GM18519 (cell line): ENCODE data around the gene ANKRD6.

Experiments
- ATAC-seq: cut with Tn5 transposase; IDR thresholded peaks from one replicate; pipeline ENCODE4 v1.9.1; 2021; ENCODE audit warnings: mild to moderate bottlenecking, moderate library complexity; ENCODE audit not compliant: unreplicated experiment, low FRiP score

ANKRD6 gene

GRCh38 chr6:89506716-89507617 lies 74.0 kb downstream of the ANKRD6 start:
- no peak for ATAC-seq

- no peak for ATAC-seq
Observed at GRCh38 chr6:89508755-89509563, 76.0 kb downstream of the ANKRD6 start.

GRCh38 chr6:89509777-89510281 lies 76.9 kb downstream of the ANKRD6 start:
- no peak for ATAC-seq

- no peak for ATAC-seq
Observed at GRCh38 chr6:89510393-89510792, 77.4 kb downstream of the ANKRD6 start.

- ATAC-seq: no peak
Observed at GRCh38 chr6:89518352-89519055, 85.6 kb downstream of the ANKRD6 start.

- no peak for ATAC-seq
Observed at GRCh38 chr6:89520736-89521135, 87.8 kb downstream of the ANKRD6 start.

- ATAC-seq: no peak
Observed at GRCh38 chr6:89522778-89523177, 89.8 kb downstream of the ANKRD6 start.

- no peak for ATAC-seq
Observed at GRCh38 chr6:89525786-89526562, 93.0 kb downstream of the ANKRD6 start.

GRCh38 chr6:89526563-89526869 lies 93.6 kb downstream of the ANKRD6 start:
- ATAC-seq: no peak

- ATAC-seq: no peak
Observed at GRCh38 chr6:89527634-89528033, 94.7 kb downstream of the ANKRD6 start.

- ATAC-seq: no peak
Observed at GRCh38 chr6:89528866-89529265, 95.9 kb downstream of the ANKRD6 start.

GRCh38 chr6:89530982-89531381 lies 98.0 kb downstream of the ANKRD6 start:
- no peak for ATAC-seq

- no peak for ATAC-seq
Observed at GRCh38 chr6:89536231-89536630, 103.3 kb downstream of the ANKRD6 start.

GRCh38 chr6:89539779-89540178 lies 106.8 kb downstream of the ANKRD6 start:
- ATAC-seq: no peak

- ATAC-seq: no peak
Observed at GRCh38 chr6:89542081-89542857, 109.3 kb downstream of the ANKRD6 start.

GRCh38 chr6:89542866-89543265 lies 109.9 kb downstream of the ANKRD6 start:
- ATAC-seq: no peak

- no peak for ATAC-seq
Observed at GRCh38 chr6:89547281-89547680, 114.3 kb downstream of the ANKRD6 start.

- no peak for ATAC-seq
Observed at GRCh38 chr6:89553431-89553830, 120.5 kb downstream of the ANKRD6 start.

- no peak for ATAC-seq
Observed at GRCh38 chr6:89554106-89554505, 121.2 kb downstream of the ANKRD6 start.
